ENCODE measurements around the gene CTIF.

The CTIF gene

DNA sequence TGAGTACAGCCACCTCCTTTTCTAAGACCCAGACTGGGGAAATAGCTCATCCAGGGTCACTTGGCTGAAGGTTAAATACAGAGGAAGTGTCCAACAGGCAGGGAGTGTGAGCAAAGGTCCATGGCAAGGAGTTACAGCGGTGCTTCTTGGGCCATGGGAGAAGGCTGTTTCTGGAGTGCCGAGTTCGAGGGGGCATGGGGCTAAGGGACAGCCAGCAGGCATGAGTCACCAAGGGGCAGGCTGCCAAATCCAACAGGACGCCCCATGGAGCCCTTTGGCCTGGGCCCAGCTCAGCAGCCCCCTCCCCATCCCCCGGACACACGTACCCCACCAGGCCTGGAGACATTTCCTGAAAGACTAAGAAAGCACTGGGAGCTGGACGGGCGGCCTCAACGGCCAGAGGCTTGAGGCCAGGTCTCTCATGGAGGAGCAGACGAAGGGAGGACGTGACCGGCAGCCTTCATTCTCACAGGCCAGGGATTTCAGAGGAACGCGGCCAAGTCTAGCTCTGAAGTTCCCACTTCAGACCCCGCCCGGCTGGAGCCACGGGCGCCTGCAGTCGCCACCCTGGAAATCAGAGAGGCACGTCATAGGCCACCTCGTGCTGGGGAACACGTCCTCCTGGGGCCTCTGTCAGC, 251.5 kb downstream of the CTIF start:
- H3K4me3 ChIP-seq (ENCODE audit: low read depth, low read length) = no peak overlapping the region
- DNase-seq (ENCODE audit: low read depth) = no peak
- TF ChIP-seq, protein P1, sequence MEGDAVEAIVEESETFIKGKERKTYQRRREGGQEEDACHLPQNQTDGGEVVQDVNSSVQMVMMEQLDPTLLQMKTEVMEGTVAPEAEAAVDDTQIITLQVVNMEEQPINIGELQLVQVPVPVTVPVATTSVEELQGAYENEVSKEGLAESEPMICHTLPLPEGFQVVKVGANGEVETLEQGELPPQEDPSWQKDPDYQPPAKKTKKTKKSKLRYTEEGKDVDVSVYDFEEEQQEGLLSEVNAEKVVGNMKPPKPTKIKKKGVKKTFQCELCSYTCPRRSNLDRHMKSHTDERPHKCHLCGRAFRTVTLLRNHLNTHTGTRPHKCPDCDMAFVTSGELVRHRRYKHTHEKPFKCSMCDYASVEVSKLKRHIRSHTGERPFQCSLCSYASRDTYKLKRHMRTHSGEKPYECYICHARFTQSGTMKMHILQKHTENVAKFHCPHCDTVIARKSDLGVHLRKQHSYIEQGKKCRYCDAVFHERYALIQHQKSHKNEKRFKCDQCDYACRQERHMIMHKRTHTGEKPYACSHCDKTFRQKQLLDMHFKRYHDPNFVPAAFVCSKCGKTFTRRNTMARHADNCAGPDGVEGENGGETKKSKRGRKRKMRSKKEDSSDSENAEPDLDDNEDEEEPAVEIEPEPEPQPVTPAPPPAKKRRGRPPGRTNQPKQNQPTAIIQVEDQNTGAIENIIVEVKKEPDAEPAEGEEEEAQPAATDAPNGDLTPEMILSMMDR (IDR thresholded peaks at IDR 0.05; ENCODE audit: insufficient read depth, low read depth, low read length, missing control alignments) = no peak

DNA sequence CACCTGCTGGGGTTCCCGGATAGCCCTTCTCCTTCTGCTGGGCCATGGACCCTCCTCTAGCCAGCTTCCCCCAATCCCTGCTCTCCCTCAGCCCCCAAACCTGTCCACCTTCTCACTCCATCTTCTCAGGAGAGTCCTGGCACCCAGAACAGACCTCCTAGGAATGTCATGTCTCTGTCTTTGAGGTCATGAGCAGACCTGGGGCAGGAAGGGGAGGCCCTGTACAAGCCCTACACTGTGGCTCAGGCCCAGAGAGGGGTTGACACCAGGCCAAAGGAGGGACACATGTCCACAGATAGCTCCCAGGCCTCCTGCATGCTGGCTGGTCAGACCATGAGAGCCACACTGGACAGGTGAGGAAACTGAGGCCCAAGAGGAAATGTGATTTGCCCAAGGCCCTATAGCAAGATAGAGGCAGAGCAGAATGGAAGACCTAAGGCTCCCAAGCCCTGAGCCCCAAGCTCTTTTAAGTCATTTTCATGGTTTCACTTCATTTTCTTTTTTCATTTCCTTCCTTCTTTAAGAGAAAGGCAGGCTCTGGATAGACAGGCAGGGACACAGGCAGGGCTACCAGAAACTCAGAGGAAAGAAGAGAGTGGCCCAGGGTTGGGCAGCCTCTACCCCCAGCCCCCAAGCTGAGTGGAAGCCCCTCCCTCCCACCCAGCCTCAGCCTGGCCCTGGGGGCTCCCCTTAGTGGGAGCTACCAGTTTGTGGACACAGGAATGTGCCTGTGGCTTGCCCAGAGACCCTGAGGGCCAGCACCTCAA, 252.2 kb downstream of the CTIF start:
- TF ChIP-seq, protein P1 (IDR thresholded peaks at IDR 0.05; ENCODE audit: insufficient read depth, low read depth, low read length, missing control alignments) = no peak
- DNase-seq (ENCODE audit: low read depth) = no peak

DNA sequence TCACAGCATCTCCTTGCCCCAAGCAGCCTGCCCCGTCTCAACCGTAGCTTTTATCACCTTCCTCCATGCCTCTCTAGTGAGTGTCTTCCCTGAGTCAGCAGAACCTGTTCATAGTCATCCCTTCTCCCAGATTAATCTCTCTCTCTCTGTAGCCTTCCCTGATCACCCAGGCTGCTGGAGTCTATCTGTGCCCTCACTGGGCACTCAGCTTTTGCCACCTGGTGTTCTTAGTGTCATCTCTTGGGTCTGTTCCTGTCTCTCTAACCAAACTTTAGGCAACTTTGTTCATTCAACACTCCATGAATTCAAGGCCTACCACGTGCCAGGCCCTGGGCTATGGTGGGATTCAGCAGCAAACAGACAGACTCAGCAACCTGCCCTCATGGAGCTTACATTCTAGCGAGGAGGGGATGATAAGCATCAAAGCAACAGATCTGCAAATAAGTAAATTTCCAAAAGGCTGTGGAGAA, 252.8 kb downstream of the CTIF start:
- DNase-seq (ENCODE audit: low read depth) = no peak
- no peak overlapping the region for H3K4me3 ChIP-seq (ENCODE audit: low read depth, low read length)
- TF ChIP-seq, protein P1 (IDR thresholded peaks at IDR 0.05; ENCODE audit: insufficient read depth, low read depth, low read length, missing control alignments) = no peak

More for the DNA sequence above, 252.2 kb downstream of the CTIF start:
- H3K4me3 ChIP-seq (ENCODE audit: low read depth, low read length) = no peak overlapping the region

DNA sequence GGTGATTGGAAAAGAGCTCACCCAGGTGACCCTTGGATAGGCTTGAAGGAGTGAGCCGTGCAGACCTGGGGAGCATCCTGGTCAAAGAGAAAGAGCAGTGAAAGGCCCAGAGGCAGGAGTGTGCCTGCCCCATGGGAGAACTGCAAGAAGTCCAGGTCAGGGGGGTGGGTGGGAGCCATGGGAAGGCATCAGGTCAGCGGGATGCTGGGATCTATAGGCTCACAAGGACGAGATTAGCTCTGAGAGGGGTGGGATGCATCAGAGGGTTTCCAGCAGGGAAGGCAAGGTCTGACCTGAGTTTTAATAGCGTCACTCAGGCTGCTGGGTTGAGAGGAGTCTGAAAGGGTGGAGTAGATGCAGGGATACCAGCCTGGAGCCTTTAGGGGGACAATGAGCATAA, 253.3 kb downstream of the CTIF start:
- DNase-seq (ENCODE audit: low read depth) = no peak
- TF ChIP-seq, protein P1 (IDR thresholded peaks at IDR 0.05; ENCODE audit: insufficient read depth, low read depth, low read length, missing control alignments) = no peak
- no peak overlapping the region for H3K4me3 ChIP-seq (ENCODE audit: low read depth, low read length)

DNA sequence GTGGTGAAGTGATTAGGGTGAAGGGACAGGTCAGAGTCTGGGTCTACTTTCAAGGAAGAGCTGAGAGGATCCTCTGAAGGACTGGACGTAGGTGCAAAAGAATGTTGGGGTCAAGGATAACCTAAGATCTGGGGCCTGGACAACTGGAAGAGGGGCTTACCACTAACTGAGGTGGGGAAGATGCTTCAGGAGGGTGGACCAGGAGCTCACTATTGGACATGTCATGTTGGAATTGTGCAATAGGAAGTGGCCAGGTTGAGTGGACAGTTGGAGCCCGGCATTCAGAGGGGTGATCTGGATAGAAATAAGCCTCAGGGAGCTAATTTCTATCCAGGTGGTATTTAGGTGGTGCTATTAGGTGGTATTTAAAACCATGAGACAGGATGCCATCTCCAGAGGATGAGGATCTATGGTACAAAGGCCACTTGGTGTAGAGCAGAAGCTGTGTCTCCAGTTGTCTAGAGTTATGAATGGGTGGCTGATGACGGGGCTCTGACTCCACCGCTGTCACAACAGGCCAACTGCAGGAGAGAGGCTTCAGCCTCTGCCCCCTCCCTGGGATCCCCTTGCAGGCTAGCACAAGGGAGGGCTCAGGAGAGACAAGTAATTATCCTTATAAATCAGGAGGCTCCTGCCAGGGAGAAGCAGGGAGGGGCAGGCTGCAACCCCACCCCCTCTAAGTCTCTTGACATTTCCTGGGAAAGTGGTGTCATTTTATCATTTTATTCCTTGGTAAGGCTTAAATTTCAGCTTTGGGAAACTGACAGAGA, 254.0 kb downstream of the CTIF start:
- TF ChIP-seq, protein P1 (IDR thresholded peaks at IDR 0.05; ENCODE audit: insufficient read depth, low read depth, low read length, missing control alignments) = no peak
- no peak for DNase-seq (ENCODE audit: low read depth)
- no peak overlapping the region for H3K4me3 ChIP-seq (ENCODE audit: low read depth, low read length)

DNA sequence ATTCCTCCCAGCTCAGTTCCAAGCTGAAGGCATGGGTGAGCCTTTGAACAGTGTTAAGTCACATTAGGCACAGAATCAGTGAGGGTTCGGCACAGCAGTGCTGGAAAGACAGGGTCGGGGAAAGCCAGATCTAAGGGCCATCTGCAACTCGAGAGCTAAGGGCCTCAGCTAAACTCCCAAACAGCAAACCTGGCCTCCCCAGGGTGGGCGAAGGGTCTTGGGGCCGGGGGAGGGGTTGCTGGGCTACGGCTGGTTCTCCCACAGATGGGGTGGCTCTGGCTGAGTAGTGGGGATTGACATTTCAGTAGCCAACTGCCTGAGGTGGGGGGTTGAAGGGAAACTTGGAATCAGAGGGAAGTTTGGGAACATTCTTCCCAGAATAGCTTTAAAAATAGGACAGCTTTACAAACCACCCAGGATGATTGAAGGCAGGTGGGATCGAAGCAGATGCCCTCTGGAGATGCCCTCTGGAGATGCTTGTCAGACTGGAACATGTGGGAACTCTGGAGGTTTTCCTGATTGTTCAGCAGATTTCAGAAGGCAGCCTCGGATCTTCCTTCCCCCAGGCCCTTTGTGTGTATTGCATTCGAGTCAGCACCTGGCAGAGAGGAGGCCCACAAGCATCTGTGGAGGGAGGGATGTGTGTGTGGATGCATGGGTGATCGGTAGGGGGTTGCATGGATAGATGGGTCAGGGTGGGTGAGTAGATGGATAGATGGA, 255.6 kb downstream of the CTIF start:
- TF ChIP-seq, protein P1 (IDR thresholded peaks at IDR 0.05; ENCODE audit: insufficient read depth, low read depth, low read length, missing control alignments) = no peak
- DNase-seq (ENCODE audit: low read depth) = no peak
- no peak overlapping the region for H3K4me3 ChIP-seq (ENCODE audit: low read depth, low read length)
